B cell (primary cell): ENCODE measurements around the gene PKIB. TPM values are rescaled to one million over a fixed set of nuclear protein-coding genes. Genes with fewer than 3 reads are reported as not detected.

ENCODE experiments used
- ATAC-seq: fragments of 200-7000 bp; cut with Tn5 transposase; one replicate; pipeline ENCODE4 v1.10.0; 2021; ENCODE audit warnings: low read depth, mild to moderate bottlenecking, moderate number of reproducible peaks, moderate library complexity
- CTCF ChIA-PET: fragments of 350-600 bp; sonication (Branson Sonifier 250); formaldehyde crosslinking; loops from one replicate; lab custom pipeline; 2021; ENCODE audit warnings: antibody characterized with exemption, inconsistent platforms; lab: Charles Lee
- POLR2A ChIA-PET: fragments of 350-600 bp; sonication (Branson Sonifier 250); formaldehyde crosslinking; loops from one replicate; lab custom pipeline; 2021; ENCODE audit warnings: antibody characterized with exemption; lab: Charles Lee
- DNase-seq: peaks from one replicate; pipeline ENCODE4 v3.0.0; 2013
- H2AFZ ChIP-seq: 2 replicates; pipeline ENCODE4 v1.6.1; 2012; ENCODE audit warnings: mild to moderate bottlenecking, low read depth, low read length; ENCODE audit not compliant: insufficient read depth, poor library complexity, severe bottlenecking
- H3K27ac ChIP-seq, 2 donors: 1 replicate in 1 of 2; 2 replicates in 1 of 2; pipeline ENCODE4 v1.5.1; 2012 to 2013; ENCODE audit warnings: low read length in 2 of 2, mild to moderate bottlenecking in 2 of 2, moderate library complexity in 1 of 2
- H3K27me3 ChIP-seq, 4 experiments: fragments of 200-600 bp in 1 of 4; sonication (generic) in 1 of 4; replicated peaks in 1 of 4; 1 replicate in 2 of 4; 2 replicates in 2 of 4; pipeline versions ENCODE4 v1.6.1 to v1.7.0; 2013 to 2016; ENCODE audit warnings: low read length in 3 of 4, mild to moderate bottlenecking in 2 of 4, mixed read lengths in 1 of 4, moderate library complexity in 1 of 4; ENCODE audit not compliant: insufficient read depth in 4 of 4, control insufficient read depth in 3 of 4; ENCODE audit errors: control extremely low read depth in 1 of 4
- H3K36me3 ChIP-seq, 2 experiments: replicated peaks in 1 of 2; 1 replicate in 1 of 2; 2 replicates in 1 of 2; pipeline versions ENCODE4 v1.6.1 to v1.7.1; 2013; ENCODE audit warnings: low read length in 1 of 2; ENCODE audit not compliant: insufficient read depth in 2 of 2, control insufficient read depth in 1 of 2; ENCODE audit errors: control extremely low read depth in 1 of 2, extremely low read depth in 1 of 2
- H3K4me1 ChIP-seq, 2 donors: fragments of 200-600 bp in 1 of 2; sonication (generic) in 1 of 2; 1 replicate in 1 of 2; 2 replicates in 1 of 2; pipeline versions ENCODE4 v1.5.1 to v1.6.1; 2013 to 2017; ENCODE audit warnings: low read length in 2 of 2; ENCODE audit not compliant: control insufficient read depth in 2 of 2, insufficient read depth in 2 of 2
- H3K4me2 ChIP-seq: replicated peaks from 2 replicates; pipeline ENCODE3; 2012; ENCODE audit warnings: mild to moderate bottlenecking, low read depth, low read length; ENCODE audit not compliant: poor library complexity, severe bottlenecking
- H3K4me3 ChIP-seq, 5 experiments: fragments of 200-600 bp in 1 of 5; sonication (generic) in 1 of 5; 1 replicate in 3 of 5; 2 replicates in 2 of 5; pipeline versions ENCODE4 v1.5.1 to v1.7.0; 2011 to 2016; ENCODE audit warnings: low read length in 4 of 5, mild to moderate bottlenecking in 4 of 5, low read depth in 2 of 5, control low read depth in 1 of 5, moderate library complexity in 1 of 5; ENCODE audit not compliant: insufficient read depth in 1 of 5; ENCODE audit errors: control extremely low read depth in 1 of 5, extremely low read depth in 1 of 5
- H3K79me2 ChIP-seq: fragments of 200-600 bp; sonication (generic); one replicate; pipeline ENCODE4 v1.6.0; 2016; ENCODE audit warnings: low read length; ENCODE audit not compliant: control insufficient read depth, insufficient read depth
- H3K9ac ChIP-seq: fragments of 200-600 bp; sonication (generic); 2 replicates; pipeline ENCODE4 v1.6.1; 2017; ENCODE audit warnings: mild to moderate bottlenecking, low read length, moderate library complexity
- H3K9me3 ChIP-seq, 3 donors: one replicate each; pipeline versions ENCODE4 v1.6.1 to v1.7.1; 2013; ENCODE audit warnings: low read length in 2 of 3; ENCODE audit not compliant: control insufficient read depth in 2 of 3, insufficient read depth in 1 of 3; ENCODE audit errors: control extremely low read depth in 1 of 3
- H4K20me1 ChIP-seq: 2 replicates; pipeline ENCODE4 v1.6.0; 2012; ENCODE audit warnings: mild to moderate bottlenecking, low read length; ENCODE audit not compliant: insufficient read depth, control insufficient read depth, poor library complexity, severe bottlenecking
- H3K27ac Mint-ChIP-seq: one replicate; pipeline ENCODE4 v1.8.0; 2021; ENCODE audit warnings: mixed read lengths
- H3K27me3 Mint-ChIP-seq: one replicate; pipeline ENCODE4 v1.8.0; 2021; ENCODE audit warnings: mixed read lengths
- H3K4me1 Mint-ChIP-seq: one replicate; pipeline ENCODE4 v1.8.0; 2021; ENCODE audit warnings: mixed read lengths
- H3K4me3 Mint-ChIP-seq: one replicate; pipeline ENCODE4 v1.8.0; 2021; ENCODE audit warnings: mixed read lengths
- H3K9me3 Mint-ChIP-seq: one replicate; pipeline ENCODE4 v1.8.0; 2022; ENCODE audit warnings: mixed read lengths; ENCODE audit not compliant: insufficient read depth
- CTCF ChIP-seq: fragments of 200-600 bp; IDR thresholded peaks from one replicate; pipeline ENCODE4 v1.8.0; 2022; ENCODE audit warnings: antibody characterized with exemption, mild to moderate bottlenecking
- EZH2 ChIP-seq: IDR thresholded peaks from 2 replicates; pipeline ENCODE4 v1.6.1; 2012; ENCODE audit warnings: borderline replicate concordance, low read depth, mild to moderate bottlenecking, moderate library complexity, low read length; ENCODE audit not compliant: insufficient read depth, poor library complexity, severe bottlenecking
- WGBS: methylation state at CpG from one replicate; pipeline ENCODE4 v1.1.5; 2013; ENCODE audit warnings: missing lambda C conversion rate; ENCODE audit not compliant: insufficient coverage; 5-methylcytosine and 5-hydroxymethylcytosine counted together
- intact Hi-C: fragments of 100-400 bp; cut with micrococcal nuclease; formaldehyde crosslinking; loops from one replicate; pipeline ENCODE4 v1.10.0; 2022
- polyA plus RNA-seq: library from polyadenylated mRNA; depleted of rRNA; stranded (reverse); fragments of >200 nt; gene quantifications from 2 replicates; pipeline ENCODE4 v1.2.3, GENCODE V29; 2012
- total RNA-seq, 2 donors: library from RNA; stranded (reverse); fragments of 120-200 nt in 1 of 2; gene quantifications; 1 replicate in 1 of 2; 2 replicates in 1 of 2; pipeline versions ENCODE4 v1.2.3 to v1.2.4, GENCODE V29; 2013 to 2022

The PKIB gene
- total and polyA plus RNA-seq, 2 donors (not counting 1 experiment from before 2014, with no cell fraction given): 0.27 to 1.2 TPM

GRCh38 chr6:122650403-122650802, 40.2 kb downstream of the PKIB start:
- Histone ChIP-seq H3K9me3 (no peaks in the 10 kb centered on the region), H2AFZ (no peak overlapping the region), H3K4me1 (no peaks in the 10 kb centered on the region), H4K20me1 (no peaks in the 10 kb centered on the region), H3K4me2 (no peak overlapping the region), H3K36me3 (no peaks in the 10 kb centered on the region), H3K27ac (no peak overlapping the region), H3K9ac (no peak overlapping the region), H3K27me3 (no peaks in the 10 kb centered on the region), H3K79me2 (no peaks in the 10 kb centered on the region), H3K4me3 (no peak overlapping the region)
- Mint-ChIP-seq H3K27ac (no peak overlapping the region), H3K4me3 (no peak overlapping the region), H3K9me3 (no peaks in the 10 kb centered on the region), H3K4me1 (no peaks in the 10 kb centered on the region), H3K27me3 (peaks cover 5% of the 10 kb centered on the region)
- no peak for DNase-seq
- intact Hi-C loops: no loop called here
- ATAC-seq: no peak
- no peak for TF ChIP-seq CTCF
- no peak for TF ChIP-seq EZH2
- ChIA-PET POLR2A (no interaction called here), CTCF (no interaction called here)

- Histone ChIP-seq H3K79me2 (no peaks in the 10 kb centered on the region), H3K4me2 (no peak overlapping the region), H3K27ac (no peak overlapping the region), H3K9me3 (no peaks in the 10 kb centered on the region), H3K36me3 (no peaks in the 10 kb centered on the region), H3K9ac (no peak overlapping the region), H2AFZ (no peak overlapping the region), H3K4me3 (no peak overlapping the region), H3K4me1 (no peaks in the 10 kb centered on the region), H4K20me1 (no peaks in the 10 kb centered on the region), H3K27me3 (no peaks in the 10 kb centered on the region)
- H3K27me3 Mint-ChIP-seq: peaks cover 4% of the 10 kb centered on the region
- H3K4me1 Mint-ChIP-seq: no peaks in the 10 kb centered on the region
- no CpG with 5 or more reads among the region's 3 CpGs for WGBS
- no peaks in the 10 kb centered on the region for H3K9me3 Mint-ChIP-seq
- no peak for ATAC-seq
- TF ChIP-seq CTCF (no peak), EZH2 (no peak)
- no peak overlapping the region for H3K4me3 Mint-ChIP-seq
- CTCF ChIA-PET: no interaction called here
- H3K27ac Mint-ChIP-seq: no peak overlapping the region
- intact Hi-C loops: no loop called here
- POLR2A ChIA-PET: no interaction called here
- no peak for DNase-seq
These were observed 40.8 kb downstream of the PKIB start for GRCh38 chr6:122651031-122651430.
